Glomerular visceral epithelial cell (primary cell): ENCODE results near the gene PRRC2A.
A peak's percentile ranks its signal among the peaks of the same experiment; 100 is the strongest.
"Not testable (repeated sequence)": the region's sequence is repeated elsewhere in the genome, so short reads cannot be mapped to it uniquely, and the experiment has no call there.

ENCODE experiments used
- DNase-seq: peaks from one replicate; pipeline ENCODE4 v3.0.0-alpha.2; 2016; ENCODE audit errors: extremely low spot score

Gene PRRC2A

DNA sequence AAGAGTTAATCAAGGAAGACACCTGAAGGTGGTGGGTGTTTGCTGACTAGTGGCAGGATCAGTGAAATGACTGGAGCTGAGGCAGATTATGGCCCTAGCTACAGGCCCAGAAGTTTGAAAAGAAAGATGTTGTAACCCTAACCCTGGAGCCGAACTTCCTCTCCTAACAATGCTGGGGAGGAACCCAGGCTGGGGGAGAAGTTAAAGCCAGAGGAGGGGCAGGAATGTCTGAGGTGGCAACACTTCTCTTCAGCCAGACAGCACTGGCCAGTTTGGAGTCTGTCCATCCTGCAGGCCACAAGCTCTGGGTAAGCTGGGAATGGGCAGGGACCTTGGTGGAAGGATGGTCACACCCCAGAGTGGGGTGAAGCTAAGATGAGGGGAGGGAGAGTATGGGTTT, 34.5 kb upstream of the PRRC2A start, which contains the start of gene LST1:
Gene LST1 (plus strand): TSS at position 270 of the 400 bp plus-strand sequence. CDS start 1,023 bp downstream, outside the sequence.
- no peak for DNase-seq

DNA sequence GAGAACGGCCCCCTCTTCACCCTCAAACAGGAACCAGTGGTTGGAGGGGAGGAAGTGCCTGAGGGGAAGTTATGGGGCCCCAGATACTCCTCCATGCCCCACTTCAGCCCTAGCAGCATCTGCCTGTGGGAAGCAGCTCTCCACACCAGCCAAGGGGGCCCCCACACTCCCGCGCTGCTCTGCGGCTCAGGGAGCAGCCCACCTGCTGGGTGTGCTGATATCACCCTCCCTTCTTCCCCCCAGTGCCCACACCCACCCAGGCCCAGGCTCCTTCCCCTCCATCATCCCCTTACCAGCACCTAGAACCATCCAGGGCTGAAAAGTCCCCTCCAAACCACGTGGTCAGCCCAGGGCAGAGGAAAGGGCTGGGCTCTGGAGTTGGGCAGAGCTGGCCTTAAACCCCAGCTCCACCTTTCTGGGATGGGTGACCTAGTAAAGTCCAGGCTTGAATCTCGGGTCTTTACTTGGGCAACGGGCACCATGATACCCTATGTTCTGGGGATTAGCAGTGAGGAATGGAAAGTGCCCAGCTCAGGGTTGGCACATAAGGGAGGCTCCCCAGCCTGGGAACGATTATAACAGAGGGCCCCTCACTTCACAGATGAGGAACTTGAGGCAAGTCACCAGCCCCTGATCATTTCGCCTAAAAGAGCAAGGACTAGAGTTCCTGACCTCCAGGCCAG, 33.8 kb upstream of the PRRC2A start:
- DNase-seq, result no peak

DNA sequence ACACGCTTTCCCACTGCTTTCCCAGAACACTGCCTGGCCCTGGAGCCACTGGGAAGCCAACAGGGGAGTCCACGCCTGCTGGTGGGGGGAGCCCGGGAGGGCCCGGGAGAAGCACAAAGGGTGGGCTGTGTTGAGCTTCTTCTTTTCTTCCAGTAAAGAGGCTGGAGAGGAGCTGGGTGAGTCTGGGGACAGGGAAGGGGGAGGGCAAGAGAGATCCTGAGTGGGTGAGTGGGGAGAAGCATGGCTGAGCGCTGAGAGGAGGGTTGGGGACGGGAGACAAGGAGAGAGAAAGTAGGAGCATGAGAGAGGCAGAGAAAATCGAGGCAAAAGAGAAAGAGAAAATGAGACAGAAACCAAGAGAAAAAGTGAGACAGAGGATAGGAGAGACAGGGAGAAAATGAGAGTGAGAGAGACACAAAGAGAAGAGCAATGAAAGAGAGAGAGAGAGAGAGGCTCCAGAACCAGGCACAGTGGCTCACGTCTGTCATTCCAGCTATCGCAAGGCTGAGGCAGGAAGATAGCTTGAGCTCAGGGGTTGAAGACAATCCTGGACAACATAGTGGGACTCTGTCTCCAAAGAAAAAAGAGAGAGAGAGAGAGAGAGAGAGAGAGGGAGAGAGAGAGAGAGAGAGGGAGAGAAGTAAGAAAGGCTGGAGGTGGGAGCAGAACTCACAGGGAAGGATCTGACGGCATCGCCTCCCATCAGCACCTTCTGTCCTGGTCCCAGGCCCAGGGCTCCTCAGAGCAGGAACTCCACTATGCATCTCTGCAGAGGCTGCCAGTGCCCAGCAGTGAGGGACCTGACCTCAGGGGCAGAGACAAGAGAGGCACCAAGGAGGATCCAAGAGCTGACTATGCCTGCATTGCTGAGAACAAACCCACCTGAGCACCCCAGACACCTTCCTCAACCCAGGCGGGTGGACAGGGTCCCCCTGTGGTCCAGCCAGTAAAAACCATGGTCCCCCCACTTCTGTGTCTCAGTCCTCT, 32.4 kb upstream of the PRRC2A start:
- no peak for DNase-seq

DNA sequence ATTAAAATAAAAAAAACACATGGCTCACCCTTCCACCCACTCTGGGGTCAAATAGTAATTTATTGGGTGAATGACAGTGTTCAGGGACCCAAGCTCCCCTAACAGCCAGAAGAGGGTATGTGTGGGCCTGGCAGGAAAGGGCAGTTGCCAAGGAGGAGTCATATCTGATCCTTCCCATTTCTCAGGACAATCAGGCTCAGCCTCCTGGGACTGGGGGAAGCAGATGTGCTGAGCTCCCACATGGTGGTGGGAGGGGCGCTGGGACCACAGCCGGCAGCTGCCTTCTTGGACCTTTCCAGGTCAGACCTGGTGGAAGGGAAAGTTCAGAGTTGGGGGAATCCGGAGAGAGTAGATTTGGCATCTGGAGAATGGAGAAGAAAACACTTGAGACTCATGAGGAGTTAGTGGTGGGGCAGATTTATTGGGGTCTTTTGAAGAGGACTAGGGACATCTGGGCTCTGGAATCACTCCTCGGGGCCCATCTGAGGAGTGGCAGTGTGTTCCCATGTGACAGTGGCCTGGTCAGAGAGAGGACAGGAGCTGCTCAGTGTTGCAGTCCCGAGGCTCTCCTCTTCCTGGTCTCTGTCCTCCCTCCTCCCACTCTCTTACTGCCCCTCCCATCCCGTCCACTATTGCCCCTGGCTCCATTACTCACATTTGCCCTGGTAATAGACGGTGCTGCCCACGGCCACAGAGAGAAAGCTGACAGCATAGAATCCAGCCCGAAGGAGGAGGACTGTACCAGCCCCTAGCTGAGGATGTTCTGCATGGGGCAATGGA, 31.5 kb upstream of the PRRC2A start:
- no peak for DNase-seq

DNA sequence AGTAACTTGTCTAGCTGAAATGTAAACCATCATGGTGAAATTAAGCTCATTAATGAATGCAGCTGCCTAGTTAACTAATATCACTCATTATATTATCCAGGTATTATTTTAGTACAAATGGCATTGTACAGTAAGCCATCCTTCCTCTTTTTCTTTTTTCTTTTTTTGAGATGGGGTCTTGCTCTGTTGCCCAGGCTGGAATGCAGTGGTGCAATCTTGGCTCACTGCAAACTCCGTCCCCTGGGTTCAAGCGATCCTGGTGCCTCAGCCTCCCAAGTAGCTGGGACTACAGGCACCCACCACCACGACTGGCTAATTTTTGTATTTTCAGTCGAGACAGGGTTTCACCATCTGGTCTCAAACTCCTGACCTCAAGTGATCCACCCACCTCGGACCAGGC, 29.8 kb upstream of the PRRC2A start:
- DNase-seq, result not testable (repeated sequence)

DNA sequence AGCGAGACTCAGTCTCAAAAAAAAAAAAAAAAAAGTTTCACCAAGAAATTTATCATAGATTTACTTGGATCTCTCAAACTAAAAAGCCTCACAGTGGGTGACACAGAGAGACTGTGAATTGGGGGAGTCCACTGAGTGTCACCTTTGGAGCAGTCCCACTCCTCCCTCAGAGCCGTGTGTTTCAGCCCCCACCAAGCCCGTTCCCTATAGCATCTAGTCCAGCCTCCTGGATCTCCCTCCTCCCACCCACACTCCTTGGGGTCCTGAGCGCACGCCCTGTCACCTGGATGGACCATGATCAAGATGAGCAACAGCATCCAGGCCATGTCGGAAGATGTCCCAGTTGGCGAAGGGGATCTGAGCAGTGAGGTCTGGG, 28.1 kb upstream of the PRRC2A start:
- no peak for DNase-seq

DNA sequence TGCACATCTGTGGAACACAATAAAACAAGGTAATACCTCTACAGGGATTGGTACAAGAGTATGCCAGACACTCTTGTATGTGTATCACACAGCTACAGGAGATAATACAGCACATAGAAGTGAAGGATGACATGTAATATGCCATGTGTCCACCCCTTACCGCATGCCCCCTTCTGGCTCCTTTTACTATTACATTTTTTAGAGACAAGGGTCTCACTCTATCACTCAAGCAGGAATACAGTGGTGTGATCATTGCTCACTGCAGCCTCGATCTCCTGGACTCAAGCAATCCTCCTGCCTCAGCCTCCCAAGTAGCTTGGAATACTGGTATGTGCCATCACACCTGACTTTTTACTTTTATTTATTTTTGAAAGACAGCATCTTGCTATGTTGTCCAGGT, 23.5 kb upstream of the PRRC2A start:
- peak; percentile 58 for DNase-seq

DNA sequence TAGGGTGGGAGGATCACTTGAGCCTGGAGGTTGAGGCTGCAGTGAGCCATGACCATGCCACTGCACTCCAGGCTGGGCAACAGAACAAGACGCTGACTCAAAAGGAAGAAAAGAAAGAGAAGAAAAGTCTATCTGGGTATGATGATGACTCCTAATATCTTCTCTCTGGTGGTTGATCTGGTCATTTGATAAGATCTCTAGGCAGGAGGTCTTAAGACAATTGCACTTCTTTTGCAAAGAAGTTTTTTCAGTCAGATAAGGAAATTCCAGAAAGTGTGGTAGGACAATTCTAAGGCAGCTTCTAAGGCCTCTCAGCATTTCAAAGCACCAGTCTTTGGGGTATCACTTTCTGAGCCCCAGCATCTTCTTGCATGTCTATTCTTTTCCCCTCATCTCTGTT, 13.2 kb upstream of the PRRC2A start:
- no peak for DNase-seq

DNA sequence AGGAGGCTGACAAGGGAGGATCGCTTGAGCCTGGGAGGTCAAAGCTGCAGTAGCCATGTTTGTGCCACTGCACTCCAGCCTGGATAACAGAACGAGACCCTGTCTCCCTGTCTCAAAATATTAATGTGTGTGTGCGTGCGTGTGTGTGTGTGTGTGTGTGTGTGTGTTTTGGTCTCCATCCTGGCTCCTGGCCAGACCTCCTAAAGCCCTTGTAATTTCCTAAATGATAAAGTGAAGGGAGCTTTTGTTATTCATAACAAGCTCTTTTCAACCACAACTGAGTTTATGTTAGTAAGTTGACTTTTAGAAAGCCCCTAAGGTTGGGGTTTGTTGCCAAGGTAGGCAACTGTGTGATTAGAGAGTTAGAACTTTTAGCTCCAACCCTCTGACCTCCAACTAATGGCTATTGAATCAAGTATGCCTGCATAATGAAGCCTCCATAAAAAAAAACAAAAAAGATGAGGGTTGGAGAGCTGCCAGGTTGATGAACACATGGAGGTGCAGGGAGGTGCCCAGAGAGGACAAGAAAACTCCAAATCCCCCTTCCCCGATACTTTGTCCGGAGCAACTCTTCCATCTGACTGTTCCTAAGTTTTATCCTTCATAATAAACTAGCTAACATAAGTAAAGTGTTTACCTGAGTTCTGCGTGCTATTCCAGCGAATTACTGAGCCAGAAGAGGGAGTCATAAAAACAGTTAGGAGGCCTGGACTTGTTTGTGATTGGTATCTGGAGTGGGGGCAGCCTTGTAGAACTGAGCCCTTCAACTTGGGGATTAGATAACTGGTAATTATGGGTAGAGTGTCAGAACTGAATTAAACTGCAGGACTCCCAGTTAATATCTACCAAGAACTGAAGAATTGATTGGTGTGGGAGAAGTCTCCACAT, 10.8 kb upstream of the PRRC2A start:
- DNase-seq, result no peak

DNA sequence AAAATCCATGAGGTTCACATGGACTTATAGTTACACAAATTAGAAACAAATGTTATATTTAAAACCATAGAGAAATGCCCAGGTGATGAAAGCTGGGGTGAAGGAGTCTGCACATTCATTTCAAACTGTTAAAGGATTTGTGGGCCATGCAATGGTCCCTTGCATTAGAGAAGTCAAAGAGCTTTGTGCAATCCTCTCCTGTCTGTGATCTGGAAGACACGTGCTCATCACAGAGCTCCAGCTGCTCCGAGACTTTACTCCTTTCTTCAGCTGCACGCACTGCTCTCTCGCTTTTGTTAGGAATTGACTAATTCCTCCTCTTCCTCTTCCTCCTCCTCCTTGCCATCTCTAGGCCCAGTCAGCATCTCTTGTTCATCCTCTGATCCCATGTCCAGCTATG, 9.5 kb upstream of the PRRC2A start:
- DNase-seq, result no peak

DNA sequence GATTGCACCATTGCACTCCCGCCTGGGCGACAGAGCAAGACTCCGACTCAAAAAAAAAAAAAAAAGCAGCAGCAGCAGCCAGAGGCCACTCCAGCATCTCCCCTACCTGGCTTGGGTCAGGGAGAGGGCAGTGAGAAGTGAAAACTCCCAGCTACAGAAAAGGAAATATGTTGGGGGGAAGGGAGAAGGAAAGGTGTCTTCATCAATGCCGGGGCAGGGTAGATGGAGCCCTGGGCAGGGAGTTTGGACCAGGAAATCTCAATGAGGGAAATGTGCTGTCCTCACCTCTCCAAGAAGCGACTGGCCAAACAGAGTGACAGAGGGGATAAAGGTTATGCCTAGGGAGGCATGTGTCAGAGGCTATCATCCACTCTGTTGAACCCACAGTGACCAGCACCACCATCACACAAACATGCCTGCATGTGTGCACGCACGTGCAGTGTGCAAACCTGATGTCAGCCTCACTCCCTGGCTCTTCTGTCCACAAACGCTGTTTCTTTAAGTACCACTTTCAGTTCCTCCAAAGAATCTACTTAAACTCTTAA, 6.4 kb upstream of the PRRC2A start:
- no peak for DNase-seq

DNA sequence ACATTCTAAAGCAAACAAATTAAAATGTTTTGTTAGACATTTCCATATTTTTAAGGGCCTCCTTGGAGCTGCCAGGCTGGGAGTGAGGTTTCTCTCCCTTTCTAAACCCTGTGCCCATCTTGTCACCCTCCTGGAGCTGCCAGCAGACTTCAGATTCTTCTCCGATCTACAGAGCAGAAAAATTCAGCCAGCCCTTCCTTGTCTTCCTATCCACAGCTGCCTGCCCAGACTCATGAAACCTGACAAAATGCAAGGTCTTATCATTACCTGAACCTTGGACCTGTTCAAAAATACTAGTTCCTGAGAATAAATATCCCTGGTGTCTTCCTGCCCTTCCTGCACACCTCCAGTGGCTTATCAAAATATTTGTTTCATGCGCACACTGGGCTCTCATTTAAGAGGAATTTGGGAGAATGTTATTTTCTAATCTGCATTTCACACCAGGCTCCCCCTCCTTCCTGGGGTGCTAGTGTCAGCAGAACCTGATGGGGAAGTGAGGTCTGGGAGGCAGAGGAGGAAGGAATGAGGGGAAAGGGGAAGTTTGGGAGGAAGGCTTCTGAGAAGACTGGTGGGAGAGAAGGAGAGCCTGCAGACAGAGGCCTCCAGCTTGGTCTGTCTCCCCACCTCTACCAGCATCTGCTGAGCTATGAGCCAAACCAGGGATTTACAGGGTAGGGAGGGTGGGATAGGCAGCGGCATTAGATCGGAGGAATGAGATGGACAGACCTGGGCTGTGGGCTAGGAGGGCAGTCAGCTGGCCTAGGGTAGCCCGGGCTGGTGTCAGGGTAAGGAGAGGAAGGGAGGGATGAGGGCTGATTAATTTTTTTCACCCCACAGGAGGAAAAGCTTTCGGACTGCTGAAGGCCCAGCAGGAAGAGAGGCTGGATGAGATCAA, 5.6 kb upstream of the PRRC2A start, which contains the start of gene AIF1:
Gene AIF1 (plus strand): TSS at position 551 of the 895 bp plus-strand sequence. CDS start 96 bp downstream, at position 647.
- no peak for DNase-seq

DNA sequence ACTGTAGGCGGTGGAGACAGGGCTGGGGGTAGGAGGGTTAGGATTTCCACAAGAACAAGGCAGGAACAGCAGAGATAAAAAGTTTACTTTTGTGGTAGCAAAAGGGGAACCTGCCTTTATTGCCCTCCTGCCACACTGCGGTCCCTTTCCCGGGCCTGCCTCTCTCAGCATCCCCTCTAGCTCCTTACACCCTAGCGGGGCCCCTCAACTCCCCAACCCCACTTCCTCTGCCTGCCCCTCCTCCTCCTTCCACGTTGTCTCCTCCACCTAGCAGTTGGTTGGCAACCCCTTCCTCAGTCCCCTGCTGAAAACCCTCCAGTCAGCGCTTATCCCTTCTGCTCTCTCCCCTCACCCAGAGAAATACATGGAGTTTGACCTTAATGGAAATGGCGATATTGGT, 4.8 kb upstream of the PRRC2A start:
- no peak for DNase-seq

DNA sequence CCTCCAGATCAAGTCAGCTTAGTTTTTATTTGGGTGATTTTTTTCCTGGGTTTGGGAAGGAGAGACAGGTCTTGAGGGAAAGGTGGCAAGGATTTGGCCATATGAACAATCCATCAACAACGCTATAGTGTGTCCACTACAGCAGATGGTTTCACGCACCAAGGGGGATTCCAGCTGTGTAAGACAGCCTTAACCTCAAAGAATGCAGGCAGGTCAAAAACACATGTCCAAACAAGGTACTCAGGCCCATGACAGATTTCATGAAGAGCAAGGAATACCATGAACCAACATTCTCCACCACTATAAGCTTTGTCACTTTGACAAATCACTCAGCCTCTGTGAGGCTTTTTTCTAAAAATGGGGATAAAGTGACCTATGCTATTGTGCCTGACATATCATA, 3.5 kb upstream of the PRRC2A start:
- no peak for DNase-seq

DNA sequence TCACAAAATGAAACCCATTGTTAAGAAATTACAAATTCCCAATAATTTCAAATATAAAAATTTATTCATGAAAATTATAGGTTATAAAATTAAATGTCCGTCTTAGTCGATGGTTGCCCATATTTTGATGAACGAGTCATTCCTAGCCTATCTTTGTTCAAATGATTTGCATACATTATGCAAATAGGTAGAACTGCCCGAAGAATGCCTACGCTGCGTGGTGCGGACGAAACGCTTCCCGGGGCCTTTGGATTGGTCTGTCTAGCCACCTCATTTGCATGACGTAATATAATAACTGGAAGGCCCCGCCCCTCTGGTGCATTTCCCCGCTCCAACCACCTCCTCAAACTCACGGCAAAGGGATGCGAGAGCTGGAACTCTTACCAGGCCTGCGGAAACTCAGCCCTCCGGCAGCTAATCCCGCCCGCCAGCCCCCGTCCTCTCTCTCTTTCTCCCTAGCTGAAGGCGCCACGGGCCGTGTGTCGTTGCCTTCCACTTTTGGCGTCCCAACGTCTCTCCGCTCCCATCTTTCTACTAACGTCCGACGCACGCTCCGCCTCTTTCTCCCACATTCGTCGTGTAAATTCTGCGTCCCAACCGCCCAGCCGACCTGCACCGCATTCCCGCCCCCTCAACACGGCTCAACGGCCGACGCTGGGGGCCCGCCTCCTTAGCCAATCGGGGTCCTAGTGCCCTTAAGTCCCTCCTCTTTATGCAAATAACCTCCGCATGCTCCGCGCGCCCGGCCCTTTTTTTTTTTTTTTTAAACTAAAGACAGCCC, 520 bp upstream of the PRRC2A start:
- peak; percentile 100 for DNase-seq

DNA sequence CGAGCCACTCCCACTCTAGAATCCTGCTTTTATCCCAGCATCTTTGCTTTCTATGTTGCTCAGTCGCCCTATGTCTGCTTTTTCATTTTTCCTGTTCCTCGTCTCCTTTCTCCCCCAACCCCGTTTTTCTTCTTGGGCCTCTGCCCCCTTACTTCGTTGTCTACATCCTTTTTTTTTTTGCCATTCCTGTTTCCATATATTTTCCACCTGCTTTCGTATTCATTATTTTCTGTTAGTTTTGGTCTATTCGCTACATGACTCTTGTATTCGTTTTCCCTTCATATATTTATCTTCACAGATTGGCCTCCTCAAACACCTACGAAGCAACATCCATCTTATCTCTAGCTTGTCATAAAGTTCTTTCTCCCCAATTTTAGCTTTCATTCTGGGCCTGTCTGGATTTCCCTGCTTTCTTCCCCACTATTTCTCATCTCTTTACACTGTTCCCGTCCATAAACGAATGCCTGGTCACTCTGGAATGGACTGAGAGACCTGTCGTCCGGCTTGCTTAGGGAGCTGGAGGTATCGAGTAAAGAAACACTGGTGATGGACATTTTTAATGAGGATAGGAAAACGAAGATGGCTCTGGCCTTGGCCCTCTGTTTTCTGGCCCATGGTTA, 915 bp downstream of the PRRC2A start:
- no peak for DNase-seq

DNA sequence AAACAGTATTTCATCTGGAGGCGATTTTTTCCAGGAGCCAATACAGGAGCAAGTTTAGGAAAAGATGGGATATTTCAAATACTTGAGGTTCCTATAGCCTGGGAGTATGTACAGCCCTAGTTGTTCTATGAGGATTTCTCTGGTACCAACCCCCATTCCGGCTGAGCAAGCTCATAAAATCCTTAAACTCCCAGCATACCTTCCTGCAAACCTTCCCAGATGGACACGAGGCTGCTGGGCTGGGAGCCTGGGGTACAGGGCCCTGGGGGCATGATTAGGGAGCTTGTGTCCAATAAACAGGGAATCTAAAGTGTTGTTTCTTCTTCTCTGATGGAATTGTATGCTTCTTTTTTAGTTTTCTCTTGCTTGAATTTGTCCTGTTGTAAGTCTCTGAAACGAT, 1.5 kb downstream of the PRRC2A start:
- DNase-seq, result no peak

DNA sequence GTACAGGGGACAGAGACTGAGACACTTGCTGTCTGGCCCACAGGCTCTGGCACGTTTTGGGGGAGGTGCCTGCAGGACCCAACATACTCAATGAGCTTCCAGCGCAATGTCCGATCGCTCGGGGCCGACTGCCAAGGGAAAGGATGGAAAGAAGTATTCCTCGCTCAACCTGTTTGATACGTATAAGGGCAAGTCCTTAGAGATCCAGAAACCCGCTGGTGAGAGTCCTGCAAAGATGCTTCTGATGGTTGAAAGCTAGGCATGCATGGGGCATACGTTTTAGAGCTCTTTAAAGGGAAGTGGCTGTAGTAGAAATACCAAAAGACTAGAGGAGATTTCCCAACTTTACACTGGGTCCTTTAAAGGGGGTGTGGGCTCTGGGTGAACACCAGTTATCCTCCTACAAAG, 2.2 kb downstream of the PRRC2A start:
- no peak for DNase-seq
